Astrocyte (in vitro differentiated cells and primary cell): ENCODE measurements around the gene NETO2. TPM values are rescaled to one million over a fixed set of nuclear protein-coding genes. Genes with fewer than 3 reads are reported as not detected.

Experiments used
- DNase-seq: peaks from one replicate; pipeline ENCODE4 v3.0.0-alpha.2; 2010; ENCODE audit warnings: low read depth
- FAIRE-seq: peaks from 2 replicates; lab custom pipeline; 2011; peaks lifted over from hg19 to GRCh38; lab: Jason Lieb, UNC
- H2AFZ ChIP-seq: 2 replicates; pipeline ENCODE4 v1.6.0; 2012; ENCODE audit warnings: low read depth, low read length, inconsistent platforms
- H3K27ac ChIP-seq: 2 replicates; pipeline ENCODE4 v1.5.1; 2011; ENCODE audit warnings: low read depth, low read length, inconsistent platforms
- H3K27me3 ChIP-seq: 2 replicates; pipeline ENCODE4 v1.6.0; 2011; ENCODE audit warnings: low read length, inconsistent platforms; ENCODE audit not compliant: insufficient read depth
- H3K36me3 ChIP-seq: 2 replicates; pipeline ENCODE4 v1.5.1; 2011; ENCODE audit warnings: low read length, inconsistent platforms; ENCODE audit not compliant: insufficient read depth
- H3K4me1 ChIP-seq: 2 replicates; pipeline ENCODE4 v1.5.1; 2011; ENCODE audit warnings: low read length, inconsistent platforms; ENCODE audit not compliant: insufficient read depth
- H3K4me2 ChIP-seq: 2 replicates; pipeline ENCODE4 v1.6.0; 2012; ENCODE audit warnings: low read length, inconsistent platforms
- H3K4me3 ChIP-seq: 2 replicates; pipeline ENCODE4 v1.5.1; 2011; ENCODE audit warnings: low read depth, mild to moderate bottlenecking, low read length, inconsistent platforms; ENCODE audit not compliant: insufficient read depth
- H3K79me2 ChIP-seq: 2 replicates; pipeline ENCODE4 v1.6.0; 2012; ENCODE audit warnings: mild to moderate bottlenecking, low read length, inconsistent platforms; ENCODE audit not compliant: insufficient read depth
- H3K9ac ChIP-seq: 2 replicates; pipeline ENCODE4 v1.6.0; 2012; ENCODE audit warnings: mild to moderate bottlenecking, low read length, inconsistent platforms
- H3K9me3 ChIP-seq: 2 replicates; pipeline ENCODE4 v1.5.1; 2012; ENCODE audit warnings: low read depth, mild to moderate bottlenecking, low read length, inconsistent platforms; ENCODE audit not compliant: insufficient read depth
- H4K20me1 ChIP-seq: 2 replicates; pipeline ENCODE4 v1.6.0; 2012; ENCODE audit warnings: low read length, inconsistent platforms; ENCODE audit not compliant: insufficient read depth
- H3K27ac Mint-ChIP-seq: one replicate; pipeline ENCODE4 v1.8.0; 2021; ENCODE audit warnings: mild to moderate bottlenecking, mixed read lengths; ENCODE audit not compliant: unreplicated experiment
- H3K27me3 Mint-ChIP-seq: one replicate; pipeline ENCODE4 v1.8.0; 2021; ENCODE audit warnings: low read depth, mixed read lengths; ENCODE audit not compliant: unreplicated experiment
- H3K36me3 Mint-ChIP-seq: one replicate; pipeline ENCODE4 v1.8.0; 2021; ENCODE audit warnings: low read depth, mixed read lengths; ENCODE audit not compliant: unreplicated experiment
- H3K4me1 Mint-ChIP-seq: one replicate; pipeline ENCODE4 v1.8.0; 2021; ENCODE audit warnings: low read depth, mixed read lengths; ENCODE audit not compliant: unreplicated experiment
- H3K4me3 Mint-ChIP-seq: one replicate; pipeline ENCODE4 v1.8.0; 2021; ENCODE audit warnings: mild to moderate bottlenecking, moderate library complexity, mixed read lengths; ENCODE audit not compliant: unreplicated experiment
- H3K9me3 Mint-ChIP-seq: one replicate; pipeline ENCODE4 v1.8.0; 2021; ENCODE audit warnings: mild to moderate bottlenecking, mixed read lengths; ENCODE audit not compliant: unreplicated experiment
- CTCF ChIP-seq: IDR thresholded peaks from 2 replicates; pipeline ENCODE4 v1.5.1; 2011; ENCODE audit warnings: low read depth, mild to moderate bottlenecking, inconsistent platforms, low read length, moderate library complexity; ENCODE audit not compliant: insufficient read depth
- EZH2 ChIP-seq: IDR thresholded peaks from 2 replicates; pipeline ENCODE4 v1.6.1; 2012; ENCODE audit warnings: mild to moderate bottlenecking, low read length, inconsistent platforms; ENCODE audit not compliant: insufficient read depth
- total RNA-seq: library from RNA; stranded (reverse); gene quantifications from 2 replicates; pipeline ENCODE4 v1.2.1, GENCODE V29; 2021

The NETO2 gene
- total RNA-seq, 1 donor from 2014 or later = 17.1 TPM

- H3K27me3 ChIP-seq = no peaks in the 10 kb centered on the region
- TF ChIP-seq EZH2 (no peak), CTCF (no peak)
- no peaks in the 10 kb centered on the region for H3K4me1 ChIP-seq
- H3K4me2 ChIP-seq = no peak overlapping the region
- no peaks in the 10 kb centered on the region for H4K20me1 ChIP-seq
- no peak overlapping the region for H3K4me3 Mint-ChIP-seq
- H3K9ac ChIP-seq = no peak overlapping the region
- H3K9me3 Mint-ChIP-seq = peaks cover 5% of the 10 kb centered on the region
- H2AFZ ChIP-seq = no peak overlapping the region
- no peaks in the 10 kb centered on the region for H3K9me3 ChIP-seq
- H3K27me3 Mint-ChIP-seq = peaks cover 4% of the 10 kb centered on the region
- FAIRE-seq (no peak), DNase-seq (no peak)
- H3K79me2 ChIP-seq = no peaks in the 10 kb centered on the region
- no peaks in the 10 kb centered on the region for H3K4me1 Mint-ChIP-seq
- H3K27ac Mint-ChIP-seq = no peak overlapping the region
- H3K36me3 ChIP-seq = no peaks in the 10 kb centered on the region
- no peak overlapping the region for H3K4me3 ChIP-seq
- H3K36me3 Mint-ChIP-seq = peaks cover 1% of the 10 kb centered on the region
- H3K27ac ChIP-seq = no peak overlapping the region
Observed at GRCh38 chr16:47067203-47067602, 76.5 kb downstream of the NETO2 start.

- DNase-seq (no peak), FAIRE-seq (no peak)
- Histone ChIP-seq H3K4me3 (no peak overlapping the region), H3K4me1 (no peaks in the 10 kb centered on the region), H3K27me3 (no peaks in the 10 kb centered on the region), H3K27ac (no peak overlapping the region), H3K4me2 (no peak overlapping the region), H3K9me3 (no peaks in the 10 kb centered on the region), H4K20me1 (no peaks in the 10 kb centered on the region), H3K36me3 (no peaks in the 10 kb centered on the region), H3K79me2 (no peaks in the 10 kb centered on the region), H2AFZ (no peak overlapping the region), H3K9ac (no peak overlapping the region)
- no peak overlapping the region for H3K27ac Mint-ChIP-seq
- peaks cover 5% of the 10 kb centered on the region for H3K9me3 Mint-ChIP-seq
- peaks cover 1% of the 10 kb centered on the region for H3K36me3 Mint-ChIP-seq
- H3K27me3 Mint-ChIP-seq = peaks cover 12% of the 10 kb centered on the region
- H3K4me1 Mint-ChIP-seq = no peaks in the 10 kb centered on the region
- no peak overlapping the region for H3K4me3 Mint-ChIP-seq
- TF ChIP-seq EZH2 (no peak), CTCF (no peak)
Observed at GRCh38 chr16:47065766-47066688, 77.7 kb downstream of the NETO2 start.

DNA sequence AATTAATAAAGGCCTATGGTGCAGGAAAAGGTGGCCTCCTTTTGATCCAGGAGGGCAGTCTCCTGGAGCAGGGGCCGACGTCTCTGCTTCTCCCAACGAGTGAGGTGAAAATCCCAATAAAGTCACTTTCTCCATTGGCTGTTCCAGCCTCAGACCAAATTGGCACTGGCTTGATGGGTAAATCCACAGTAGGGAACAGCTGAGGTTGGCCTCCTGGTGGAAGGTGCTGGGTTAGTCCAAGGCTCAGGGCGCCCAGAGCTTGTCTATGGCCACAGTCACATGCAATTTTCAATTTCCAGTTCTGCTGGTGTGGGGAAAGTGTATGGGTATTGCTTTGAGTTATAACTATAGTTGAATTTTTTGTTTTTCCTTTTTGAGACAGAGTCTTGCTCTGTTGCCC lies 79.0 kb downstream of the NETO2 start:
- Mint-ChIP-seq H3K4me3 (no peak overlapping the region), H3K9me3 (peaks cover 5% of the 10 kb centered on the region), H3K36me3 (peaks cover 1% of the 10 kb centered on the region), H3K4me1 (no peaks in the 10 kb centered on the region), H3K27me3 (peaks cover 12% of the 10 kb centered on the region), H3K27ac (no peak overlapping the region)
- Histone ChIP-seq H4K20me1 (no peaks in the 10 kb centered on the region), H3K4me2 (no peak overlapping the region), H3K27me3 (no peaks in the 10 kb centered on the region), H2AFZ (no peak overlapping the region), H3K36me3 (no peaks in the 10 kb centered on the region), H3K4me1 (no peaks in the 10 kb centered on the region), H3K4me3 (no peak overlapping the region), H3K9ac (no peak overlapping the region), H3K27ac (no peak overlapping the region), H3K9me3 (no peaks in the 10 kb centered on the region), H3K79me2 (no peaks in the 10 kb centered on the region)
- no peak for FAIRE-seq
- DNase-seq = no peak
- no peak for TF ChIP-seq CTCF
- TF ChIP-seq EZH2 = no peak
